GM18508 (cell line): Measurements from ENCODE around the gene TEX54.
"Not testable (repeated sequence)": the region's sequence is repeated elsewhere in the genome, so short reads cannot be mapped to it uniquely, and the experiment has no call there.

Experiments used
- ATAC-seq: cut with Tn5 transposase; IDR thresholded peaks from one replicate; pipeline ENCODE4 v1.9.1; 2021; ENCODE audit warnings: moderate number of reproducible peaks; ENCODE audit not compliant: insufficient read depth, unreplicated experiment

TEX54 gene

GRCh38 chr11:62839050-62839945, 6.7 kb upstream of the TEX54 start, which contains the start of gene WDR74:
Gene WDR74 (minus strand): TSS chr11:62839590. CDS start chr11:62839570, 20 bp downstream.
- peak; percentile 23 for ATAC-seq

- no peak for ATAC-seq
Observed at GRCh38 chr11:62835336-62835735, 2.7 kb upstream of the TEX54 start.

DNA sequence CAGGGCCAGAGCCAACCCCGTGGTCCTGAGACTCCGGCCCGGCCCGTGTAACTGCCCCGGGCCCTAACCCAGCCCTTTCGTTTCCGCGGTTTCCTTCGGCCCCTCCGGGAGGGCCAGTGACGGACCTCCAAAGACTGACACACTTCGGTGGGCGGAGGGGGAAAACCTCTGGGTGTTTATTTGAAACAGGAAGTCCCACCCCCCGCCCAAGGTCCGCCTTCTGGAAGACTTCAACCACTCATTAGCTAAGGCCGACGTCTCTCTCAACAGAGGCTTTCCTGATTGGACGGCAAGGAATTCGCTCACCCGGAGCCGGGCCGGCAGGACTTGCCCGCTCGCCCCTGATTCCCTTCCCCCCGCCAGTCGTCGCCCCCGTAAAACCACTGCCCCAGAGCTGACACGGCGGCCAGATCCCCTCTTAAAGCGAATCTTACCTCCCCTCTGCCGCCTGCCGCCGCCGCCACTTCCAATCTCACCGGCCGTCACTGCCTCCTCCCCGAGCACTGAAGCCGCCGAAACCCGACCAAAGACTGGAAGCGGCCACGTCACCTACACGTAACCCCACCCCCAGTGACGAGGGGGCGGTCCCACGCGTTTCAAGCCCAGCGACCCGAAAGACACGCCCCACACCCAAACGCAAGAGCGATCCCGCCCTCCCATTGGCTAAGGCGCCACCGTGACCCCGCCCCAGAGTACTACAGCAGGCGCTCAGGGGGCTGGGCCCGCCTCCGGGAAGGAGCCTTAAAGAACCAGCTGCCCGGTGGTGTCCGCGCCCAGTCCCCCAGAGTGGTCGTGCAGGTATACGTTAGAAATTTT, 913 bp downstream of the TEX54 start, which contains the start of gene STX5:
TSS of gene STX5 (minus strand) at position 532 of the 816 bp plus-strand sequence. CDS start 808 bp downstream, outside the sequence.
- ATAC-seq, result peak; percentile 70

DNA sequence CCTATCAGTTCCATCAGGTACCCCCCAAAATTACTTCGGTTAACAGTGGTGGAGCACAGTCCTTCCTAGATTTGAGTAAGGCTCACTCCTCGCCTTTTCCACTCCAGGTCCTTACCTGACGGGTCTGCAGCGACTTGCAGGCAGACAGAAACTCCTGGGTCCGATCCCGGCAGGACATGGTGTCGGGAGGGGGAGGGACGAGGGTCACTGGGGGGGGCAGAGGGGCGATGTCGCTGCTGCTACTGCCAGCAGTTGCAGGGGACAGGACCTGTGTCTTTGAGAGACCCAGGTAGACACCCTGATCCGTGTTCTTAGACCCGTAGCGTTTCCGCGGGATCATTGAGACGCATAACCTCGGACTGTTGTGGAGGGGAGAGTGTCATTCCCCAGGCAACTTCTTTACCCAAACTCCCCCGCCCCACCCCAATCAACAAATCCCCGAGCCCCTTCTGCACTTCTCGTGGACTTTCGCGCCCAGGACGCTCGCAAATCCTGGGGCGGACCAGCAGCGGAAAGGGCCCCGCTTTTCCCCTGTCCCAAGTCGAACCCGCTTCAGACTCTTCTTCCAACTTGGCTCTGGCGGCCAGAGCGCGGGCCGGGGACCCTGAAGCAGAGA, 1.6 kb downstream of the TEX54 start:
- ATAC-seq, result no peak

DNA sequence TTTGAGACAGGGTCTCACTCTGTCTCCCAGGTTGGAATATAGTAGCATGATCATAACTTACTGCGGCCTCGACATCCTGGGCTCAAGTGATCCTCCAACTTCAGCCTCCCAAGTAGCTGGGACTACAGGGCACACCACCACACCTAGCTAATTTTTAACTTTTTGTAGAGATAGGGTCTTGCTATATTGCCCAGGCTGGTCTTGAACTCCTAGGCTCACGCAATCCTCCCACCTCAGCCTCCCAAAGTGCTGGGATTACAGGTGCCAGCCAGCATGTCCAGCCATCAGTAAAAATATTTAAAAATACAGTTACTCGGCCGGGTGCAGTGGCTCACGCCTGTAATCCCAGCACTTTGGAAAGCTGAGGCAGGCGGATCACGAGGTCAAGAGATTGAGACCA, 4.5 kb downstream of the TEX54 start:
- ATAC-seq, result not testable (repeated sequence)

DNA sequence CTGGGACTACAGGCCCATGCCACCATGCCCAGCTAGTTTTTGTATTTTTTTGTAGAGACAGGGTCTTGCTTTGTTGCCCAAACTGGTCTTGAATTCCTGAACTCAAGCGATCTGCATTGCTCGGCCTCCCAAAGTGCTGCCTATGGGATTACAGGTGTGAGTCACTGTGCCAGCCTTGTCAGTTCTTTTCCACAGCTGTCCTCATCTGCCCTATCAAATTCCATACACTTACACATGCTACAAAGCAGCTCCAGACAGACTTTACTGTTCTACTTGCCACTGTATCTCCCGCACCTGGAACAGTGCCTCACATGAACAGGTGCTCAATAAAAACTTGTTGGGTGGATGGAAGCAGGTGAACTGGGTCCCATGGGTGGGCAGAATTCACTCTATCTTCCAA, 9.0 kb downstream of the TEX54 start:
- no peak for ATAC-seq

DNA sequence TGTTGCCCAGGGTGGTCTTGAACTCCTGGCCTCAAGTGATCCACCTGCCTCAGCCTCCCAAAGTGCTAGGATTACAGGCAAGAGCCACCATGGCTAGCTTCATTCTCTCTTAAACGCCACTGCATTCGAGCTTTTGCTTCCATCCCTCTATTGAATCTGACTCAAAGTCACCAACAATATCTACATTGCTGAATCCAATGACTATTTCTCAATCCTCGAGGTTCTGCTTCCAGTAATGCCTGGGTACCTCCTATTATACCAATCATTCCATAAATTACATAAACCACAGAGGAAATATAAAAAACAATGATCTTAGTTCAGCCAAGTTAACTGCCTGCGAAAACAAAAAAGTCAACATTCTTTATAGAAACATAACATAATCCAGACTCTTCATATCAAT, 15.5 kb downstream of the TEX54 start:
- ATAC-seq, result no peak

- no peak for ATAC-seq
Observed at GRCh38 chr11:62816557-62816956, 16.1 kb downstream of the TEX54 start.

- no peak for ATAC-seq
Observed at GRCh38 chr11:62811659-62812058, 21.0 kb downstream of the TEX54 start.

DNA sequence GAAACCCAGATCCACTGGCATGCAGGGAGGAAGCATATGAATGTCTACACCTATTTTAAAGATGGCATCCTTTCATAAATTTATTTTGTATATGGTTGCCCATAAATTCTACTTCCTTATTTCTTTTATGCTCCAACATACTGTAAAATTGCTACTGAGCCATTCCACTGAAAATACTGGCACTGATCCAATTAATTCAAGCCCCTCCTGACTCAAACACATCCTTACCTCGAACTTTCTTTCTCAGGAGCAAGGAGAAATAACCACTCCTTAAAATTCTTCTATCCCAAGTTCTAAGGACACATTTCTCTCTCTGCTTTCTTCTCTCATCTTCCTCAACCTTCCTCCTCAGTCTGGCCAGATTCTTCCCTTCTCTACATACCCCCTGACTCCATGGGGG, 21.9 kb downstream of the TEX54 start:
- ATAC-seq, result no peak

GRCh38 chr11:62806611-62807121, 26.0 kb downstream of the TEX54 start:
- no peak for ATAC-seq

DNA sequence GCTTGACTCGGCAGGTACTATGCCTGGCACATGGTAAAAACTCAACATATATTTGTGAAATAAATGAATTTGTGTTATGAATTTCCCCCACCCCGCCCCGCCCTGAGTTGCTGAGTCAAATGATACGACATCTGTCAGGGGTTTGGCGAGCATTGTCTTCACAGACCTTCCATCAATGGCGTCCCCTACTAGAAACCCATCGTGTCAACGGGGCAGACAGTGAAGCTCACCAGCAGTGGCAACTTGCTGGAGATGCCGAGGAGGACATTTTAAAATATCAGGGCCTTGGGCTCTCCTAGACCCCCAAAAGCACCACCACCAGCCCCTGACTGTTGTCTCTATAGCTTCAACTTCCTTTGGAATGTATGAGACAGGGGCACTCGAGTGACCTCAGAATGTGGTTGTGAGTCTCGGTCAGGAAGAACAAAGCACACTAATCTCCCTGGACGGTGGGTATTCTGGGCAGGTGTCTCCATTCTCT, 26.6 kb downstream of the TEX54 start:
- ATAC-seq, result no peak

DNA sequence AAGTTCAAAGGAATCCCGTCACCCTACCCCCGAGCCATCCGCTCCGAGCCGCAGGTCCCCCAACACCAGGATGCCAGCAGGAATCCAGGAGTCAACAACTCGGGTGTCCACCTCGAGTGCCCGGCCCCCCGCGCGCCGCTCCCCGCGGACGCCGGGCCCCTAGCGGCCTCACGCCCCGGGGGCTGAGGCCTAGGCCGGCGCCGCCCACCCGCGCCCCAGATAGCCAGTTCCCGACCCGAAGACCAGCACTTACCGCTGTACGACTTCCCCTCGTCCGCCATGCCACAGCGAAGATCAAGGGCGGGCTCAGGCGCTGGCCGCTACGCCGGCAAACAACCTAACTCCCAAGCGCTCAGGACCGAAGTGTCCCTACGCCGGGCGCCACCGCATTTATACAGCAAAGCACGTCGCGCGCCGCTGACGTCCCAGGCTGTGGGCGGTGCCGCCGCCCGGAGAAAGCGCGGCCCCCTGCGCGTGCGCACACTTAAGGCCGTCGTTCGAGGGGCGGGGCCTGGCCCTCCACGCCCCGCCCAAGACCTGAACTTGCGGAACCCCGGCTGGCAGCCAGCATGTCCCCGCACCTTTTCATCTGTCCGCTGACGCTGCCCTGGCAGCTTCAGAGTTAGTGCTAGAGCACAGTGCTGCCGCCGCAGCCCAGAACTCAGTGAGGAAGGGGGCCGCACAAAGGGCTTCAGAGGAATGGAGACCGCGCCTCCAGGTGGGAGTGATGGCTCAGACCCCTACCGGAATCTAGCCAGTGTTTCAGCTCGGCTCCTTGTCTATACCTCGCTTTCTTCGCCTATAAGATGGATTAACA, 27.4 kb downstream of the TEX54 start, which contains the start of gene NXF1:
TSS of gene NXF1 (minus strand) at position 365 of the 817 bp plus-strand sequence. CDS start at position 281, 84 bp downstream.
- peak; percentile 35 for ATAC-seq

DNA sequence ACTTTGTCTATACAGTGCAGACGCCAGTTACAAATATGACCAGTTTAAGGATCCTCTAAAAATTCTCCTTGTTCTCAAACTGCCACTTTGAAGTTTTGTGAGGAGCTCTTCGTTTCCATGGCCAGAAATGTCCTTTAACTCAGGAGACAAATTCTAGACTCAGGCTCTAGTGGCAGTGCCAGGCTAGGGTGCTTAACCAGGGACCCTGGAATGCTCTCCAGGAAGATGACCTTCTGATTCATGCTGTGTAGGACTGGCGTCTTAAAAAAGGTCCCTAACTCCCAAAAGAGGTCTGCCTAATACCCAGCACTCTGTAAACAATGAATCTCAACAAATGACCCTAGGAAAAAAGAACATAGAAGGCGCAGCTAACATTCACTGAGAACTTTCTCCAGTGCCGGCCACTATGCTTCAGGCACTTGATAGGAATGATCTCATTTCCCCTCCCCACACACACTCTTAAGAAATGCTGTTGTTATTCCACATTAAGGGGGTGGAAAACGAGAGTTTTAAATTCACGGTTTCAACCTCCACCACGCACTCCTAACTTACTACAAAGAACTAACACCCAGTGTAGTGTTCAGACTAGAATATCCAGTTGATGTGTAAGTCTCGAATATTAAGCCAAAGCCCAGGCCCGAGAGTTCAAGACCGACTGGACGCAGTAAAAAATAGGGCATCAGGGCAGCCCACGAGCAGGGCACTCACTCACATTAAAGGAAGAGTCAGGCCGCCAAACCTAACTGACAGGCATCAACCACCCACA, 28.1 kb downstream of the TEX54 start:
- peak; percentile 13 for ATAC-seq

- ATAC-seq, result no peak
Observed at GRCh38 chr11:62801071-62801470, 31.6 kb downstream of the TEX54 start.

DNA sequence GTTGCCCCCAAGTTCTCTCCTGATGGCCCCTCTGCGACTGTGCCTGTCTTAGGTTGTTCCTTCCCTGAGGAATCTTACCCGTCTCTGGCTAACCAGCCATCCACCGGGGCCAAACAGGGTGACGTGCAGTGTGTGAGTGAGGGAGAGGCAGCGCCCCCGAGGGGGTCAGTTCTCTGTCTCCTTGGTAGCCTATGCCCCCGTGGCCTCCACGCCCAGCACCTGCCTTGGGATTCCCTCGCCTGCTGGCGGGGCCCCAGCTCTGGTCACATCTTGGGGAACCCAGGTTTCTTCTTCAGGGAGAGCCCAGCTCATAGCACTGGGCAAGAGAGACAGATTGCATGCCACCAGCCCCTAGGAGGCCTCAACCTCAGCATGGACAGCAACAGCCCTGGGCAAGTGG, 33.2 kb downstream of the TEX54 start:
- ATAC-seq, result no peak

GRCh38 chr11:62796281-62796680, 36.4 kb downstream of the TEX54 start:
- ATAC-seq, result no peak

DNA sequence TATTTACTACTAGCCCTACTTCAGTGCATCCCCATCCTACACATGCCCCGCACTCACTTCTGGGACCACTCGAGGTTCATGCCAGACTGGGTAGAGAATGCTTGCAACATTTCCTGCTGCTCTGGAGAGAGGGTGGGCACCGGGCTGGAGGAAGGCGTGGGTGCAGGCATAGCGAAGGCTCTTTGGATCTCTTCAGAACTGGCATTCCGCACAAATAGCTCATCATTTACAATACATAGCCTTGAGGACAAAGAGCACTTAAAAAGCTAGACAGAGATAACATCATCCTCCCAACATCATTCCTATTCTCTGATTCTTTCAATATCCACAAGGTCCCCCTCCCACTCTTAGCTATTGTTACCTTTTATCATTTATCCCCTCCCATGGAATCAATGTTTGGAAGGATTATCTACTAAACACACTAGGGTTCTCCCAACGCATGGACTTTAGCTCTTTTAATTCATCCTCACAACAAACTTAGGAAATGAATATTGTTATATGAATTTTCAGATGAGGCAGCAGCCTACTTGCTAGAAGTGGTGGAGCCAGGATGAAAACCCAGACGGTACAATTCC, 38.4 kb downstream of the TEX54 start:
- ATAC-seq, result no peak
